ENCODE measurements around the gene FBXL17.

The FBXL17 gene

GRCh38 chr5:107840592-107840991 is 541.3 kb downstream of the FBXL17 start:
- no peak for DNase-seq

DNA sequence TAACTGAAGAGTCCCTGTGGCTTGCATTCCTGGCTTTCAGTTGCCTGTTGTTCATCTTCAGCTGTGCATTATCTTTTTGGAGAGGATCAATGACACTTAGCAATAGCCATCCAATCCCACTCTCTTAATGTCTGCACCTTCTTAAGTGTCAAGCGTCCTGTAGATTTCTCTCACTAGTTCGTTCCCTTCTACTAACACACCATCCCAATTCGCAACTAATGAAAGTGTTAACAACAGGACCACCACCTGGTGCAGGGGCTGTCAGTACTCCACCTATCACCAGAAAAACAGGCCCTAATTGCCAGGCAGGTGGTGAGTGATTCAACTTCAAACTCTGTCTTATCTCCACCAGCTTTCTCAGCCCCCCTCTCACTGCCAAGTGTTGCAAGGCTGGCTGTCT is 541.7 kb downstream of the FBXL17 start:
- no peak for DNase-seq

GRCh38 chr5:107835096-107835495 is 546.8 kb downstream of the FBXL17 start:
- no peak for DNase-seq

DNA sequence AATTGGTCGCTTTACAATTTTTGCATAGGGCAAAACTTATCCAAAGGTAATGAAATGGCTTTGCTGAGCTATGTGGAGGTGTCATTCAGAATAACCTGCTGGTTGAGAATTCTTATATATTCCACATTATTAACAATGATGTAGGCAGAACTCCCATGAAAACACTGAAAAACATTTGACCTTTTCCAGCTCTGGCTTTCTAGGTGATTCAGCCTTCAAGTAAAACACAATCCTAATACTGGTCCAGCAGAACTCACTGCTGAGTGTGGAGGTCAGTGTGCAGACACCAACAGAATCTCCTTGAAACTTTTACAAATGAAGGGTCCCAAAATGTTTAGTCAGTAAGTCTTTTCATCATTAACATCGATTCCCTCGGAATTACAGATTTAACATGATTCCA is 549.2 kb downstream of the FBXL17 start:
- no peak for DNase-seq

GRCh38 chr5:107831612-107832395 is 550.1 kb downstream of the FBXL17 start:
- DNase-seq = peak; percentile 74

GRCh38 chr5:107830750-107831149 is 551.1 kb downstream of the FBXL17 start:
- DNase-seq = no peak

- DNase-seq = no peak
These were observed 555.4 kb downstream of the FBXL17 start for GRCh38 chr5:107826311-107827000.

- no peak for DNase-seq
These were observed 557.1 kb downstream of the FBXL17 start for GRCh38 chr5:107824821-107825220.

- DNase-seq = no peak
These were observed 560.6 kb downstream of the FBXL17 start for GRCh38 chr5:107821288-107821687.

- peak; percentile 72 for DNase-seq
These were observed 561.5 kb downstream of the FBXL17 start for GRCh38 chr5:107820429-107820828.

DNA sequence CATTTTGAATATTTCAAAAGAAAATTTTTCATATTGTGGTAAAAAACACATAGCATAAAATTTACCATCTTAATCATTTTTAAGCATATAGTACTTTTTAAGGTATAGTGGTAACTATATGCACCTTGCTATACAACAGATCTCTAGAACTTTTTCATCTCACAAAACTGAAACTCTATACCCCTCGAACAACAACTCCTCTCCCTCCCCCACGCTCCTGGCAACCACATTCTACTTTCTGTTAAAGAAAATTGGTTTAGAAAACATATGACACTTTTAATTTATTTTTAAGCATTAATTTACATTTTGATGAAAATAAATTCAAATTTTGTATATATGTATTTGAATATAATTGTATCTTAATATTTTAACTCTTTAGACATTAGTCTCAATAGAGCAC is 563.9 kb downstream of the FBXL17 start:
- no peak for DNase-seq

- DNase-seq = no peak
These were observed 564.5 kb downstream of the FBXL17 start for GRCh38 chr5:107817436-107817835.

GRCh38 chr5:107815109-107815508 is 566.8 kb downstream of the FBXL17 start:
- no peak for DNase-seq

DNA sequence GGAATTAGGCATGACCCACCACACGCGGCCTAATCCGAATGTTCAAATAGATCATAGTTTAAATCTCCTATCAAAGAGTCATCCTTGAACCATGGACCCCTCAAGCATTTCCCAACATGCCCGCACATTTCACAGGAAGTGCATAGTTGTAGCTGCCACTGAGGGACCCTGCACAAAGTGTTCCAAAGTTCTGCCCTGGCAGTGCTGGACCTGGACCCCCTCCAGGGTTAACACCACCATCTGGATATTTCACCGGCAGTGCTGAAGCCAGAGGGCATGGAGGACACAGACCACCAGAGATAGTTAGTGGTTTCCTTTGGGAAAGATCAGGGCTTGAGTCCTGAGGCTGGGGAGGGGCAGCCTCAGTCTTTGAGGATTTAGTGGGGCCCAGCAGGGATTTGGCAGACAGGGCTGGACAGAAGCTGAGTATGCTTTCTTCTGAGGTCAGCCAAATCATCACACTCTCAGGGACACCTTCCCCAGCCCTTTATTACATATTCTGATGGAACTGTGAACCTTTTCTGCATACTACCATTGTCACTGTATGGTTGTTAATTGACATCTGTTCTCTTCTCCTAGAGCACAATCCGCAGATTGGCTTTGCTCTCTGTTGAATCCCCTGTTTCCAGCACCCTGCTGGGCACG is 567.6 kb downstream of the FBXL17 start:
- DNase-seq = no peak

GRCh38 chr5:107813559-107813958 is 568.3 kb downstream of the FBXL17 start:
- DNase-seq = no peak

DNA sequence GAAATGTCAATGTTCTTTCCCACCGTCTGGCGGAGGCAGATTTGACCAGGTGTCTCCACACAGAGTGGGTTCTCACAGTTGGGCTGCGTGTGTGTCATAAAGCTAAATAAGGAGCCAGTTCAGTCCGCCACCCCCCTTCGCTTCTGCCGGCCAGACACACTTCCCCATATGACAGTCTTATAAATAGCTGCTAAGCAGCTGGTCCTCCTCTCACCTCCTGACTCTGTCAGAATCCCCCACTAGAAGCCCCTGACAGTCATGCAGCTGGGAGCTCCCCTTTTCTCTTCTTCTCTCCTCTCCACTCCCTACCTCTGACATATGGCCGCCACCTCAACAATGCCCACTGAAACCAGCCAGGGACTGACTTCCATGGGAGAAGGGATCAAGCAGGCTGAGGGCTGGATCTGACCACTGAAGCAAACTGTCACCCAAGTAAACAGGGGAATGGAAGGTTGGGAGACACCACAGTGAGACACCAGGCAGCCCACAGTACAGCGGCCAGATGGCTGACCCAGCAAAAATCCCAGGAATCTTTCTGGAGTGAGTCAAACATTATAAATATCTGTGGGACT is 569.2 kb downstream of the FBXL17 start:
- peak; percentile 78 for DNase-seq

GRCh38 chr5:107809201-107810034 is 572.5 kb downstream of the FBXL17 start:
- DNase-seq = peak; percentile 42
